PC-3 (cell line): Measurements from ENCODE around the gene MVB12B. TPM values are rescaled to one million over a fixed set of nuclear protein-coding genes. Genes with fewer than 3 reads are reported as not detected.

ENCODE experiments used
- ATAC-seq: fragments of 200-7000 bp; cut with Tn5 transposase; 2 replicates; pipeline ENCODE4 v1.9.1; 2020; ENCODE audit warnings: mild to moderate bottlenecking, moderate library complexity
- BruUV-seq: library from RNA; stranded (reverse); fragments of 400-500 nt; replicated peaks from 2 replicates; lab custom pipeline; 2021; lab: Mats Ljungman, UMichigan
- CTCF ChIA-PET: fragments of 300-600 bp; sonication (Branson Sonifier 250); formaldehyde crosslinking; loops from one replicate; lab custom pipeline; 2022; ENCODE audit warnings: antibody characterized with exemption; lab: Charles Lee
- POLR2A ChIA-PET: fragments of 300-600 bp; sonication (Branson Sonifier 250); formaldehyde crosslinking; loops from one replicate; lab custom pipeline; 2022; ENCODE audit warnings: antibody characterized with exemption; ENCODE audit not compliant: unreplicated experiment; lab: Charles Lee
- DNase-seq: peaks from one replicate; pipeline ENCODE4 v3.0.0-alpha.2; 2015
- H2AFZ ChIP-seq: fragments of 300-600 bp; sonication (generic); 2 replicates; pipeline ENCODE4 v1.6.0; 2016; ENCODE audit warnings: antibody characterized with exemption, low read length
- H3F3A ChIP-seq: fragments of 300-600 bp; sonication (generic); one replicate; pipeline ENCODE4 v1.6.0; 2017; ENCODE audit warnings: antibody characterized with exemption, low read length, control low read depth, mild to moderate bottlenecking; ENCODE audit not compliant: unreplicated experiment
- H3K27ac ChIP-seq: fragments of 300-600 bp; sonication (generic); 2 replicates; pipeline ENCODE4 v1.5.1; 2016; ENCODE audit warnings: mild to moderate bottlenecking, low read length
- H3K27me3 ChIP-seq: fragments of 300-600 bp; sonication (generic); 2 replicates; pipeline ENCODE4 v1.6.1; 2016; ENCODE audit warnings: low read length, mixed read lengths
- H3K36me3 ChIP-seq: fragments of 300-600 bp; sonication (generic); 2 replicates; pipeline ENCODE4 v1.6.1; 2016; ENCODE audit warnings: low read depth, mixed run types, low read length, mixed read lengths
- H3K4me1 ChIP-seq: fragments of 300-600 bp; sonication (generic); 2 replicates; pipeline ENCODE4 v1.5.1; 2016; ENCODE audit warnings: low read length; ENCODE audit not compliant: insufficient read depth
- H3K4me2 ChIP-seq: fragments of 300-600 bp; sonication (generic); 2 replicates; pipeline ENCODE4 v1.6.0; 2016; ENCODE audit warnings: low read length
- H3K4me3 ChIP-seq: fragments of 300-600 bp; sonication (generic); 2 replicates; pipeline ENCODE4 v1.5.1; 2016; ENCODE audit warnings: mild to moderate bottlenecking, low read length, mixed read lengths
- H3K79me2 ChIP-seq: fragments of 300-600 bp; sonication (generic); 2 replicates; pipeline ENCODE4 v1.6.1; 2017; ENCODE audit warnings: low read length, mixed read lengths
- H3K9ac ChIP-seq: fragments of 300-600 bp; sonication (generic); 2 replicates; pipeline ENCODE4 v1.6.0; 2016; ENCODE audit warnings: mild to moderate bottlenecking, low read length
- H3K9me2 ChIP-seq: fragments of 300-600 bp; sonication (generic); replicated peaks from 2 replicates; pipeline ENCODE4 v1.6.1; 2016; ENCODE audit warnings: mixed run types, low read length, mixed read lengths
- H3K9me3 ChIP-seq: fragments of 300-600 bp; sonication (generic); 2 replicates; pipeline ENCODE4 v1.6.1; 2016; ENCODE audit warnings: low read length, mixed read lengths
- H4K20me1 ChIP-seq: fragments of 300-600 bp; sonication (generic); 2 replicates; pipeline ENCODE4 v1.6.1; 2016; ENCODE audit warnings: low read length, mixed read lengths
- CTCF ChIP-seq: fragments of 300-600 bp; sonication (generic); conservative IDR thresholded peaks from 2 replicates; pipeline ENCODE4 v1.5.1; 2017; ENCODE audit warnings: antibody characterized with exemption, low read depth, mild to moderate bottlenecking, low read length
- EZH2 ChIP-seq: fragments of 300-600 bp; sonication (generic); IDR thresholded peaks from one replicate; pipeline ENCODE4 v1.6.1; 2017; ENCODE audit warnings: antibody characterized with exemption, mild to moderate bottlenecking, low read length; ENCODE audit not compliant: unreplicated experiment
- EZH2phosphoT487 ChIP-seq: fragments of 300-600 bp; sonication (generic); IDR thresholded peaks from 2 replicates; pipeline ENCODE4 v1.6.1; 2018; ENCODE audit warnings: mild to moderate bottlenecking, antibody characterized with exemption, low read length, borderline replicate concordance
- intact Hi-C: fragments of 100-400 bp; cut with micrococcal nuclease; formaldehyde crosslinking; loops from 2 replicates; pipeline ENCODE4 v1.9.0; 2023
- total RNA-seq: library from RNA; depleted of rRNA; stranded (reverse); fragments of >200 nt; gene quantifications from 2 replicates; pipeline ENCODE4 v1.2.3, GENCODE V29; 2014

The MVB12B gene
- total RNA-seq, 1 experiment from 2014 or later: 7.2 TPM

GRCh38 chr9:126519660-126520420, 193.2 kb downstream of the MVB12B start:
- Histone ChIP-seq H3K4me1 (peaks cover 15% of the 10 kb centered on the region), H3K36me3 (no peaks in the 10 kb centered on the region), H3K27ac (no peak overlapping the region), H3K9me3 (no peaks in the 10 kb centered on the region), H3K9ac (no peak overlapping the region), H3F3A (no peaks in the 10 kb centered on the region), H2AFZ (no peak overlapping the region), H3K4me2 (no peak overlapping the region), H3K4me3 (no peak overlapping the region), H3K27me3 (peaks cover 40% of the 10 kb centered on the region), H4K20me1 (no peaks in the 10 kb centered on the region), H3K79me2 (no peaks in the 10 kb centered on the region), H3K9me2 (no peaks in the 10 kb centered on the region)
- ChIA-PET CTCF (no interaction called here), POLR2A (no interaction called here)
- BruUV-seq: no TSS peak
- intact Hi-C loops: no loop called here
- TF ChIP-seq EZH2 (no peak), CTCF (no peak), EZH2phosphoT487 (no peak)
- ATAC-seq (no peak), DNase-seq (peak; percentile 38)

GRCh38 chr9:126520453-126520852, 193.8 kb downstream of the MVB12B start:
- ChIA-PET CTCF (no interaction called here), POLR2A (interaction anchor here (0.6 kb wide), 1 partner anchor 11 kb away, joined by 3 read pairs; no protein-coding TSS in a partner anchor)
- TF ChIP-seq EZH2 (no peak), EZH2phosphoT487 (no peak), CTCF (no peak)

GRCh38 chr9:126521089-126521488, 194.5 kb downstream of the MVB12B start:
- Histone ChIP-seq H3K27ac (no peak overlapping the region), H3K9me3 (no peaks in the 10 kb centered on the region), H3K36me3 (no peaks in the 10 kb centered on the region), H3K27me3 (peaks cover 40% of the 10 kb centered on the region), H3K4me2 (no peak overlapping the region), H3K9me2 (no peaks in the 10 kb centered on the region), H4K20me1 (no peaks in the 10 kb centered on the region), H3K9ac (no peak overlapping the region), H3K79me2 (no peaks in the 10 kb centered on the region), H3F3A (no peaks in the 10 kb centered on the region), H3K4me1 (peaks cover 15% of the 10 kb centered on the region), H3K4me3 (no peak overlapping the region), H2AFZ (no peak overlapping the region)
- ATAC-seq (no peak), DNase-seq (no peak)
- intact Hi-C loops: no loop called here
- CTCF ChIA-PET: no interaction called here
- no TSS peak for BruUV-seq
- POLR2A ChIA-PET: interaction anchor here (0.6 kb wide), 1 partner anchor 11 kb away, joined by 3 read pairs; no protein-coding TSS in a partner anchor
- no peak for TF ChIP-seq EZH2phosphoT487

More at GRCh38 chr9:126520453-126520852, 193.8 kb downstream of the MVB12B start:
- Histone ChIP-seq H4K20me1 (no peaks in the 10 kb centered on the region), H3K4me3 (no peak overlapping the region), H3K9ac (no peak overlapping the region), H2AFZ (no peak overlapping the region), H3K9me3 (no peaks in the 10 kb centered on the region), H3F3A (no peaks in the 10 kb centered on the region), H3K27ac (no peak overlapping the region), H3K4me1 (peaks cover 15% of the 10 kb centered on the region), H3K36me3 (no peaks in the 10 kb centered on the region), H3K9me2 (no peaks in the 10 kb centered on the region), H3K27me3 (peaks cover 40% of the 10 kb centered on the region), H3K4me2 (no peak overlapping the region), H3K79me2 (no peaks in the 10 kb centered on the region)
- BruUV-seq: no TSS peak
- DNase-seq (no peak), ATAC-seq (no peak)
- intact Hi-C loops: no loop called here
